Fibroblast of skin of scalp (primary cell): ENCODE measurements around the gene PFKP.

Experiments
- DNase-seq: peaks from one replicate; pipeline ENCODE4 v3.0.0-alpha.2; 2013

Gene PFKP

DNA sequence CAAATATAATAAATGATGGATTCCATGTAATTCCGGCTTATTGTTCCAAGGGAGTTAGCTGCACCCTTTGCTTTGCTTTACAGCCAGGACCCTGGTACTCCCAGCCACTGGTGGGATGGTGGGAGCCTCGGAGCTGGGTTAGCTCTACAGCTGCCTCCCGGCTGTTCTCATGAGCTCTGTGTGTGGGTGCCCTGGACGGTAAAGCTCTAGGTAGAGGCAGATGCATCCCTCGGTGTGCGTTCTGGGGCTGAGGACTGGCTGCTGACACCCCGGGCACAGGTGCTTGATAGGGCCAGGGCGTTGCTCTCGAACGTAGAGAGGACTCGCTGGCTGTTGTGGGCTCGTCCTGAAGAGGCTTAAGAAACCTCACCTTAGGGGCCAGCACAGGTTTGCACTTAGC lies 50.1 kb downstream of the PFKP start:
- DNase-seq = no peak

DNA sequence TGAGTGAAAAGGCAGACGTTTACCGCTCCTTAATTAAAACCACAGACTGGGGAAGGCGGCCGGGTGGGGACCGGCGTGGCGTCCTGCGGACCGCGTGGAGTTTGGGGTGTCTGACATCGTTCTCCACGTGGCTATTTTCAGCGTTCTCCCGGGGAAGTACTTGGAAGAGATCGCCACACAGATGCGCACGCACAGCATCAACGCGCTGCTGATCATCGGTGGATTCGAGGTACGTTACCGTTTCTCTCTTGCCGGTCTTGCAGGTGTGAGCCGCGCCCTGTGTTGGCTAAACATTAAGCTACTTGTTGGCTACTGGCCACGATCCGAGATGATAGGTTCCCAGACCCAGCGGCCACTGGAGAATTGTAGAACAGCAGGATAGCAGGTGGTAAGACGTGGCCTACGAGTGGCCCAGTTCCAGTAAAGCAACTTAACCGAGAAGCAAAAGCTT lies 51.3 kb downstream of the PFKP start:
- DNase-seq = no peak

DNA sequence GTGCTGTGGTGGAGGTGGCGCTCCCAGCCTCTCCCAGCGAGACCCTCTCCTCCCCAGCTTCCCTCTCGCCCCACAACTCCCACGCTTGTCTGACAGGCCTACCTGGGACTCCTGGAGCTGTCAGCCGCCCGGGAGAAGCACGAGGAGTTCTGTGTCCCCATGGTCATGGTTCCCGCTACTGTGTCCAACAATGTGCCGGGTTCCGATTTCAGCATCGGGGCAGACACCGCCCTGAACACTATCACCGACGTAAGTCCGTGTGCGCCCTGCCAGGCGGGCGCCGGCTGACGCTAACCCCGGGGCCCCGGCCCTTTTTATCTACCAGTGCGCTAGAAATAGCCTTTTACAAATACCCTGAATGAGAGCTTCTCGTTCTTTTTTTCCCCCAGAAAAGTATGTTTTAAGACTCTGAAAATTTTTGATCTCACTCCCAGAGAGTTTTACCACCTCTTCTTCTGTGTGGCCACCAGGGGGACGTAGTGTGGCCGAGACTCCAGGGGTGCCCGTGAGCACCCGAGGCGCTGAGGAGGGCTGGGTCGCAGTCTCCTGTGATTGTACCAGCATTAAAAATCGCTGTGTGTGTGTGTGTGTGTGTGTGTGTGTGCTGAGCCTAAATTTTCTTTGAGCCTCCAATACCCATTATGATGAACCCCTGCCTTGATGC lies 52.6 kb downstream of the PFKP start:
- DNase-seq = peak; percentile 21

DNA sequence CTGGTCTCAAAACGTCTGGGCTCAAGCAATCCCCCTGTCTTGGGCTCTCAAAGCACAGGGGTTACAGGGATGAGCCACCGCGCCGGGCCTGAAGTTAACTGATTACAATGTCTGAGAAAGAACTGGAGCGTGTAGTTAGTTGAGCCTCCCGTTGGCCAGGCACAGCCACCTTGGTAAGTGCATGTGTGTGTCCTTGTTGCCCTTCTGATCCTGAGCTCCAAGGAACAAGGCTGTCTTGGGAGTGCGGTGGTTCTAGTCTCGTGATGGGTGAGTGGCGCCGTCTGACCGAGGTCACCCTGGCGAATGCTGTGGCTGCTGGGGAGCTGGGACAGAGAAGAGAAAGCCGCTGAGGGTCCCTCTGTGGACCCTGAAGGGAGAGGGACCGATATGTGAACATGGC lies 54.7 kb downstream of the PFKP start:
- no peak for DNase-seq

DNA sequence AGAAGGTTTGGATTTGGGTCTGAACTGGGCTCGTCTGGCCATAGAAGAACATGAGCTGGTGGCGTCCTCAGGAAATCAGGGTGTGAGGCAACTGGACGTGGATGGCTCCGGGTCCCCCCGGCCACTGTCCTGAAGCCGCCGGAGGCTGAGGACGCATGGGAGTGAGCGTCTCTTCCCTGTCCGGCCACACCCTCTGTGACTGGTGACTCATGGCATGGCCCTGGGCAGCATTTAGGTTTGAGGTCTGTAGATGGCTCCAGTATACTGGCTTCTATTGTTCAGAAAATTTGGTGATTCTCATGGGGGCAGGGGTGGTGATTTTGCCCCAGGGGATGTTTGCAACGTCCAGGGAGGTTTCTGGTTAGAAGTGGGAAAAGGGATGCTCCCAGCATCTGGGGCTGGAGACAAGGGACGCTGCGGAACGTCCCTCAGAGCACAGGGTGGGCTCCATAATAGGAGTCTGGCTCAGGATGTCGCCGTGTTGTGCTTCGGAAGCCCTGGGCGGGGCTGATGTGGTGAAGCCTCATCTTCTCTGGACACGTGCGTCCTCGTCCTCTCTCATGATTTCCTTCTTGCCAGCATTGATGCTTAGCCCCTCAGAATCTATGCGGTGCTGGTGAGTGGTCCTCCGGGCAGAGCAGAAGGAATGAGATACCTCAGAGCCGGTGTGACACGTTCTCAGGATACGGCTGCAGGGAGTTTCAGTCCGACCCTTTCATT lies 55.3 kb downstream of the PFKP start:
- DNase-seq = no peak

DNA sequence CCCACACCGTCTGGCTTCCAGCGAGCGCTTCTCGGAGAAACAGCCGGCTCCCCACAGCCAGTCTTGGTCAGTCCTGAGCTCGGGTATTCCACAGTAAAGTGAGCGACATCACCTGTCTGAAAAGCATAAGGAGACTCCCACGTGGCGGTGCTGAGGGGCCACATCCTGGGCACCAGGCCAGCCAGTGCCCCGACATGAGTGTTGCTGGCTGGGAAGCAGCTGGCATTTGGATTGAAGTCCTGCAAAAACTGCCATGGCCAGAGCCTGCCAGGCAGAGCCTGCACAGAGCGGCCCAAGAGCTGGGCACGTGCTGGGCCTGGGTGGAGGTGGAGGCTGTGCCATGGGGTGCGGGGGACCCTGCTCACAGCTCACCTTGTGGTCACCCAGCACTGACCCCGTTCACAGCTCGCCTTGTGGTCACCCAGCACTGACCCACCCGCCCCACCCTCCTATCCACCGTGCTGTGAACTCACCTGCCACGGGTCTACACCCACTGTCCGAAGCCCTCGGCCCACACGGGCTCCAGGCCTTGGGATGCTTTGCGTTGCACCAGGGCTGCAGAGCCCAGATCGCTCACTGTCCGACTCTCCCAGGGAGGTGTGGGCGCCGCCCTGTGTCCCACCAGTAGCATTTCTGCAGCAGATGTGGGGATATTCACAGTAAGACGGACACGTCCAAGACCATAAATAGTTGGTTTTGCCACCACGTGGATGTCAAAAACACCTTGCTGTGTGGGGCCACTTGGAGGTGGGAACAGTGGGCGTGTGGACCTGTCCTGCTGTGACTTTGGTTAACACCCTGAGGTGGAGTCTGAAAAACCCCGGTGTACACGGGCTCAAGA lies 56.4 kb downstream of the PFKP start:
- DNase-seq = no peak

DNA sequence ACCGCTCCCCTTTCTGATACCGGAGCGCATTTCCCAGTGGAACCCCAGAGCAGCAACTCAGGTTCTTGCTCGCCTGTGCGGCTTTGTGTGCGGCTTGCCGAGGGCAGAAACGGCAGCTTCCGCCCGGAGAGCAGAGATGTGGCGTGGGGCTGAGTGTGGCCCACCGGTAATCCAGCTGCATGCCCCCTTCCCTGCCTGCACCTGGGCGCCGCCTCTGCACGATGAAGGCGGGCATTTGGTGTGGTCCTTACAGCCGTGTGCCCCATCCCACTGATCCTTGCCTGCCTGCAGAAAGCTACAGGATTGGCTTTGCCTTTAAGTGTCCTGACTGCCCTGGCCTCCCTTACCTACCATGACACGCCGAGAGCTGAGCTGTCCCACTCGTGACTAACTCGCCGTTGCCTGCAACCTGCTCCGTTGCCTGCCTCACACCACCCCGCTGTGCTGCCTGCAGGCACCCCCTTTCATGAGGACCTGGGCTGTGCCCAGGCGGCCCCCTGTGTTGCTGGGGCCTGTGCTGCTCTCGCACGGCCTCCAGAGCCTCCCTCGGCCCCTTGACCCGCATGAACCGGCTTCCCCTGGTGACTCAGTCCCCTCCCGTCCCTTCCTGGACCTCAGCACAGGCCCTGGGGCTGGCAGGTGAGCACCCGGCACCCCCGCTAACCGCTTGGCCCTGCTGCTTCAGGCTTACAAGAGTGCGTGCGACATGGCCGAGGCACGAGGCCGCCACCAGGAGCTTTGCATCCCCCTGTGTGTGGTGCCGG lies 57.2 kb downstream of the PFKP start:
- no peak for DNase-seq

DNA sequence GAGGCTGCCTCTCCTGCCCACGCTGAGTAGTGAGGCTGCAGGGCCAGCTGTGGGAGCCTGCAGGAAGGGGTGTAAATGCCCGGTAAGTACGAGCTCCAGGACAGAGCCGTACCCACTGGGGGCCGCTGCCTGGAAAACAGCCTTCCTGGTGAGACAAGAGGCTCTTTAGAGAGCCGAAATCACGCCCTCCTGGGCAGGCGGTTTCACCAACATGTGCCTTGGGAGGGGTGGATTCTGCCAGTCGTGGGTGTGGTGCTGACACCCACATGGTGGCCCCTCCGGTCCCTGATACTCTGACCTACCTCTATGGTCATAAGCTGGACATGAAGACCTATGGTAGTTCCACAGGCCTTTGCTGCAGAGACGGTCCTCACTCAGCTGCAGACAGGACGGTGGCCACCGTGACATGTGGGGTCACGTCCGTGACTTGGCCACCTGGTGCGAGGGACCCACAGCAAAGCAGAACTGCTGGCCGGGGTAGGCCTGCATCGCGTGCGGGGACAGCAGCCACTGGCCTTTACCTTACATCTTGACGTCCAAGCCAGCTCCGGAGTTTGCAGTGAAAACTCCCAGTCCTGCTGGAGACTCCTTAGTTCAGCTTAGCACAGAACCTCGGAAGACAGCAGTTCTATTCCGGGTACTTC lies 58.3 kb downstream of the PFKP start:
- no peak for DNase-seq

DNA sequence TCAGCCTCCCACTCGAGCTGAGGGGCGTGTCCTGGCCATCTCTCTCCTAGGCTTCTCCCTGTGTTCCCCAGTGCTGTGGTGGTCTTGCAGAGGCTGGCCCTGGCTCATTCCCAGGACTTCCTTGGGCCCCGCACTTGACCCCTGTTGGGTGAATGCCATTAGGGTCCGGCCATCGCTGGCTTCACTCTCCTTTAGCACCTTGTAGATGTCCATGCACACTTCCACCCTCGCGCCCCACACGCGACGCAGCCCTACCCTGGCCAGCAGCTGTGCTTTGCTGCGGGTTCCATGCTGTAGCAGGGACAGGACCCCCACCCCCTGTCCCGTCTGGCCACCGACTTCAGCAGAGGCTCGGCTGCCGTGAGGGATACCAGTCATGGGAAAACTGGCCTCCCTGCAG lies 58.9 kb downstream of the PFKP start:
- DNase-seq = no peak

DNA sequence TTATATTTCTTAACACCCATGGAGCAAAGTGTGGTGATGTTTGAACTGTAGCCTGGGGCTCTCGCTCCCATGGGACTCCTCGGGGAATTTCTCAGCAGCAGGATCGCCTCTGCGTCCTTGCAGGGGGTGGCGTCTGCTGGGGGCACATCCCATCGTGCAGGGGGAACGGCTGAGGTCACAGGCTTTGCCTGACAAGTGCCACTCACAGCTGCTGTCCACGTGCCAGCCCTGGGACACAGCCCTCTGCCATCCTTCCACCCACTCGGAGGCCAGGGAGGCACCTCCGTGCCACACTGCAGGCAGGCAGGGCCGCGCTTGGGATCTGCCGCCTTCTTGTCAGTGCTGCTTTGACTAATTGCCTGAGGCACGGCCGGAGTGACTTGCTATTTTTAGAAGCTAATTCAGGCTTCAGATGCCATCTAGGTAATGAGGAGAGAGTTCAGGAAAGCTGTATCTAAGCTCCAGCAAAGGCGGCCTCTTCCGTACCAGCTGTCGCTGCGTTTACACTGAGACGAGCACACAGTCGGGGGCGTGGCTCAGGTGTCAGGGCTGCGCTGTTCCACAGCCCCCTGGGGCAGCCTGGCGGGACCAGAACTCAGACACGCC lies 59.5 kb downstream of the PFKP start:
- DNase-seq = no peak

DNA sequence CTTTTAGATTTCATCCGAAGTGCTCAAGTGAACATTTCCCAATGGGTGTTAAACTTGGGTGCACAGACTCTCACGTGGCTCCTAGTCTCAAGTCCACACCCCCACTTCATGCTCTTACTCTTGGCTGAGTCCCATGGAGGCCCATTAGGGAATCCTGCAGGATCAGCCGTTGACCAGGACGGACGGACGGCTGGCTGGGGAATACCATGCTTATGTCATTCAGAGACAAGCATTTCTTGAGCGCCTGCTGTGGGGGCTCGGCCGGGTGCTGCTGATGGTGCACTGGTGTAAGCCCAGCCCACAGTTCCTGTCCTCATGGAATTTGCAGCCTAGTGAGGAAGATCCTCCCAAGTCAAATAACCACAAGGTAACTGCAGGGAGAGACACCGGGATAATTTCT lies 60.6 kb downstream of the PFKP start:
- DNase-seq = no peak

DNA sequence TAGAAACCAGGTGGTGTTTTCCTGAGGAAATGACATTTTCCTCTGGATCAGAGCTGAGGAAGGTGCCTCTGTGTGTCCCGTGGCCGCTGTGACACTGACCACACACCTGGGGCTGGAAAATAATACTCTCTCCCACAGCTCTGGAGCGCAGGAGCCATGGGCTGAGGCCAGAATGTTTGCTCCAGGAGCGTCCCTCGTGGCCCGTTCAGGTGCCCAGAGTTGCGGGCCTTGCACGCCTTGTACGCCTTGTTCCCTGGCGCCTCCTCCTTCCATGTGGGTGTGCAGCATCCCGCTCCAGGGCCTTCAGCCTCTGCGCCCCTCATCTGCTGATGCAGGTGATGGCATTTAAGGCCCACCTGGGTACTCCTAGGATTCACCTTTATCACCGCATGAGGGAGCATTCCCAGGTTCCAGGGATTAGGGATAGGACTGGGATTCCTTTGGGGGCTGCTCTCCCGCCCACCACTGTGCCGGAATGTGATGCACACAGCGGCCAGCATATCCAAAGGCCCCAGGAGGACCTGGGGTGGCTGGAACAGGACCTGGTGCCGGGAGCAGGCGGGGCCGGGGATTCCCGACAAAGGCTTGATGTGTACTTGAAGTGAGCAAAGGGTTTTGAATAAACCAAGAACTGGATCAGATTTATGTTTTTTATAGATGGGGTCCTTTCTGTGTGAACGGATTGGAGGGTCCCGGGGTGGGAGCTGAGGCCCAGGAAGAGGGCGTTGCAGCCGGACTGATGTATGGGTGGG lies 61.2 kb downstream of the PFKP start:
- DNase-seq = no peak

DNA sequence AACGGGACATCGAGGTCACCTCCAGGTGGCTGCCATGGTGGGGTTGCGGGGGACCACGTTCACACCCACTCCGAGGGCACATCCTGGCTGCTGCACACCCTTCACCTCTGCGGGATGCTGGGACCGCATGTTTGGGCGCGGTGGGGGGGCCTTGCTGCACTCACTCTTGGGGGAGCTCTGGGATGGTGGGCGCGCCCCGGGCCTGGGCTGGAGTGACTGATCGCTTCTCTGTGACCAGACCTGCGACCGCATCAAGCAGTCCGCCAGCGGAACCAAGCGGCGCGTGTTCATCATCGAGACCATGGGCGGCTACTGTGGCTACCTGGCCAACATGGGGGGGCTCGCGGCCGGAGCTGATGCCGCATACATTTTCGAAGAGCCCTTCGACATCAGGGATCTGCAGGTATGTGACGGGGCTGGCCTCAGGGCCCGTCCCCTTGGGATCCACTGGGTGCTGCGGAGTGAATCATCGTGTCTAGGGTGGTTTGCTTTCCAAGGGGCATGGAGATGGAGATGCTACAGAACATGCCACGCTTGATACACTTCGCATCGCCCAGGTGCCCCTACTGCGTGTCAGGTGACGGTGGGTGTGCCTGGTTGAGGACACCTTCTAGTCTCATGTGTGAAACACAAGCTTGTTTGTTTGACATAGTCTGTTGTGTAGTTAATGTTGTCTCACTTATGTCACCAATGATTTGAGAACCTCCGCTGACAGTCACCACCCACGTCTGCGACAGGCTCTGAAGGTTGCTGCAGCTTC lies 62.4 kb downstream of the PFKP start:
- no peak for DNase-seq

DNA sequence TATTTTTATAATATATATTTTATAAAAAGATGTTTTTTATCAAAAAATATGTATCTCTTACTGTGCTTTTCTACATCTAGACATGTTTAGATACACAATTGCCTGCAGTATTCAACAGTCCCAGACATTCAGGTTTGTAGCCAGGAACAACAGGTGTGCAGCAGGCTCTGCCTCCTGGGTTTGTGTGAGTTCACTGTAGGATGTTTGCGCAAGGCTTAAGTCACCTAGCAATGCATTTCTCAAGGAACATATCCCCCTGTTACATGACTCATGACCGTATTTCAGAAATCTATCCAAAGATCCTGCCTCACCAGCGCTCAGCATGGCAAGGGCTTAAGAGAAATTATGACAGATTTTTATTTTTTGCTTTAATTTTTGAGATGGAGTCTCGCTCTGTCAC lies 63.8 kb downstream of the PFKP start:
- no peak for DNase-seq

DNA sequence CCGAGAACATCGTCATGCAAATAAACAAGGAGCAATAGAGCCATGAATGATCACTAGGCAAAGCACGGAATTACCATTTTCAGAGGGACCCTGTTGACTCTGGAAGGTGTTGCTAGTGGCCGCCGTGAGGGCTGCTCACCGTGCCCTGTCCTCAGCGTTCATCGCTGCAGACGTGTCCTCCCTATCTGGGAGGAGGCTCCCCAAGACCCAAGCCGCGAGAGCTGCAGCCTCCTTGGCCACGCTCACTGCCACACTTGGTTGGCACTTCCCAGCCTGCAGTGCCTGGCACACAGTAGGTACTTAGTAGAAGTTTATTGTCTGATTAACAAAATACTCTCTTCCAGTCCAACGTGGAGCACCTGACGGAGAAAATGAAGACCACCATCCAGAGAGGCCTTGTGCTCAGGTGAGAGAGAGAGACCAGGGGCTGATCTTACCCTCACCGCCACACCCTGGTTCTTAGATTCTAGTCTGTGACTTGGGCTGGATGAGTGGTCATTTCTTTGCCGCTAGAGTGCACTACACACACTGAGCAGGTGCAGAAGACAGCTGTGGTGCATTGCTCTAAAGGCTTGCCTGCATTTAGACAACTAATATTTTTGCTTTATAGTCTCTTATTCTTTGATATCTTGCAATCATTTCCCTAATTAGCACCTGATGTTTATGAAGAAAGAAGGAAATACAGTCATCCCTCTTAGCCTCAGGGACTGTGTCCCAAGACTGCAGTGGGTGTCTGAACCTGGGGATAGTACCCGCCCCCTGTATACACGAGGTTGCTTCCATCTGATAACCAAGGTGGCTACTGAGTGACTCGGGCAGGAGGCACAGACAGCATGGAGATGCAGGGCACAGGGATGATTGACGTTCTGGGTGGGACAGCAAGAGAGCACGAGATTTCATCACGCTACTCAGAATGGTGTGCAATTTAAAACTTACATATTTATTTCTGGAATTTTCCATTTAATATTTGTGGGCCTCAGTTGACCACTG lies 65.0 kb downstream of the PFKP start:
- no peak for DNase-seq

DNA sequence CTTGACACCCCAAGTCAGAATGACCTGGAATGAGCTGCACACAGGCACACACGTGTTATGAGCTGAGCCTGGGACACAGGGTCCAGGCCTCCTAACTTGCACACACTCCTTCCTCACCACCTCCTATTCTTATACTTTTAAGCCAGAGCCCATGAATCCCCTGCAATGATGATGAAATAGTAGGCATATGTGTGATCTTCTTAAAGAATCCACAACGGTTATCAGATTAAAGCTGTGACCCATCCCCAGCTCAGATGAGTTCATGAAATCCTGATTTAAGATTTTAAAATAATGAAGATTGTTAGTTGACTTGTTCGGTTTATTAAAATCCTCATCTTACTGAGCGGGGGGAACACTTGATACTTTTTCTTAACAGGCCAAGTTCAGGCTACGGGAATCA lies 66.6 kb downstream of the PFKP start:
- no peak for DNase-seq

DNA sequence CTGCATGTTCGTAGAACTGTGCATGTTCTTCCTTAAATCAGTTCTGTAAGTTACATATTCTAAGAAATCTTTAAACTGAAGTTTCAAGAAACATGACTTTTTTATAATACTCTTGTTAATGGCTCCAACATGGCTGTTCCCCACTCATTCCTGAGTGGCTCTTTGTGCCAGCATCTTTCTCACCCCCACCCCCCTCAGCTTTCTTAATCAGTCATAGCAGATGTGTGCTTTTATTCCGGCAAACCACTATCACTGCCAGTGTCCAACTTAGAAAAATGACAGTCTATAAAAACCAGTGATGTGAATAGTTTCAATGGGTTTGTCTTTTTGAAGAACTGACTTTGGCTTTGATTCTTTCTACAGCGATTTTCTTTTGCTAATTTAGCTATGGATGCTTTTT lies 67.7 kb downstream of the PFKP start:
- no peak for DNase-seq

DNA sequence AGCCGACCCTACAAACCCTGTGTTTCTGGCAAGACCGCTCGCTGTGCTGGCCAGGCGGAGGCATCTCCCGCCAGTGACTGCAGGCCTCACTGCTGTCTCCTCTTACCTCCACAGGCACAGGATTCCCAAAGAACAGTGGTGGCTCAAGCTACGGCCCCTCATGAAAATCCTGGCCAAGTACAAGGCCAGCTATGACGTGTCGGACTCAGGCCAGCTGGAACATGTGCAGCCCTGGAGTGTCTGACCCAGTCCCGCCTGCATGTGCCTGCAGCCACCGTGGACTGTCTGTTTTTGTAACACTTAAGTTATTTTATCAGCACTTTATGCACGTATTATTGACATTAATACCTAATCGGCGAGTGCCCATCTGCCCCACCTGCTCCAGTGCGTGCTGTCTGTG lies 69.0 kb downstream of the PFKP start:
- DNase-seq = no peak
